IMR-90 (cell line): ENCODE data around the gene GSTP1. TPM values are rescaled to one million over a fixed set of nuclear protein-coding genes. Genes with fewer than 3 reads are reported as not detected.

Experiments
- ATAC-seq: fragments of 200-7000 bp; cut with Tn5 transposase; 2 replicates; pipeline ENCODE4 v1.9.1; 2020; ENCODE audit warnings: low read depth, mild to moderate bottlenecking, moderate library complexity
- BruUV-seq: library from RNA; stranded (reverse); fragments of 400-500 nt; replicated peaks from 2 replicates; lab custom pipeline; 2021; lab: Mats Ljungman, UMichigan
- CTCF ChIA-PET: fragments of 300-600 bp; formaldehyde crosslinking; extraction: SDS; loops from one replicate; lab custom pipeline; 2021; ENCODE audit warnings: antibody characterized with exemption; lab: Yijun Ruan, JAX
- POLR2A ChIA-PET: fragments of 300-600 bp; sonication (Branson Sonifier 250); formaldehyde crosslinking; loops from one replicate; lab custom pipeline; 2022; ENCODE audit warnings: antibody characterized with exemption; ENCODE audit not compliant: unreplicated experiment; lab: Charles Lee
- DNase-seq: peaks from one replicate; pipeline ENCODE4 v3.0.0; 2013
- H2AFZ ChIP-seq: replicated peaks from 2 replicates; pipeline ENCODE3; 2013; ENCODE audit warnings: low read length, mild to moderate bottlenecking; ENCODE audit not compliant: poor library complexity
- H2AK5ac ChIP-seq: 2 replicates; pipeline ENCODE4 v1.6.1; 2013; ENCODE audit warnings: low read depth, low read length, inconsistent platforms
- H2AK9ac ChIP-seq: replicated peaks from 2 replicates; pipeline ENCODE3; 2013; ENCODE audit warnings: mild to moderate bottlenecking, low read depth, low read length, moderate library complexity; ENCODE audit not compliant: poor library complexity
- H2BK120ac ChIP-seq: 2 replicates; pipeline ENCODE4 v1.6.1; 2013; ENCODE audit warnings: low read depth, low read length, inconsistent platforms
- H2BK15ac ChIP-seq: 3 replicates; pipeline ENCODE4 v1.6.1; 2013; ENCODE audit warnings: low read depth, low read length, inconsistent platforms
- H2BK20ac ChIP-seq: 2 replicates; pipeline ENCODE4 v1.6.1; 2013; ENCODE audit warnings: low read depth, mild to moderate bottlenecking, inconsistent platforms, low read length, moderate library complexity
- H2BK5ac ChIP-seq: 2 replicates; pipeline ENCODE4 v1.6.1; 2013; ENCODE audit warnings: mild to moderate bottlenecking, low read depth, low read length, inconsistent platforms; ENCODE audit not compliant: poor library complexity, severe bottlenecking
- H3K14ac ChIP-seq: replicated peaks from 2 replicates; pipeline ENCODE4 v1.6.1; 2013; ENCODE audit warnings: low read depth, low read length, inconsistent platforms
- H3K18ac ChIP-seq: 2 replicates; pipeline ENCODE4 v1.6.1; 2013; ENCODE audit warnings: low read depth, low read length, control low read depth
- H3K23ac ChIP-seq: 2 replicates; pipeline ENCODE4 v1.6.1; 2013; ENCODE audit warnings: low read depth, low read length, inconsistent platforms
- H3K27ac ChIP-seq: 2 replicates; pipeline ENCODE4 v1.5.1; 2013; ENCODE audit warnings: mild to moderate bottlenecking, control low read depth, low read length; ENCODE audit not compliant: insufficient read depth
- H3K27me3 ChIP-seq: 2 replicates; pipeline ENCODE4 v1.6.1; 2013; ENCODE audit warnings: low read length; ENCODE audit not compliant: control insufficient read depth, insufficient read depth
- H3K36me3 ChIP-seq: 2 replicates; pipeline ENCODE4 v1.6.1; 2013; ENCODE audit warnings: low read length, mixed read lengths; ENCODE audit not compliant: control insufficient read depth, insufficient read depth
- H3K4ac ChIP-seq: 2 replicates; pipeline ENCODE4 v1.6.1; 2013; ENCODE audit warnings: low read depth, low read length, inconsistent platforms
- H3K4me1 ChIP-seq: 2 replicates; pipeline ENCODE4 v1.6.1; 2013; ENCODE audit warnings: low read length, mixed read lengths; ENCODE audit not compliant: control insufficient read depth, insufficient read depth
- H3K4me2 ChIP-seq: 2 replicates; pipeline ENCODE4 v1.6.1; 2013; ENCODE audit warnings: low read depth, mild to moderate bottlenecking, control low read depth, low read length, moderate library complexity
- H3K4me3 ChIP-seq: 2 replicates; pipeline ENCODE4 v1.5.1; 2013; ENCODE audit warnings: low read depth, mild to moderate bottlenecking, control low read depth, low read length, moderate library complexity; ENCODE audit not compliant: insufficient read depth
- H3K56ac ChIP-seq: 2 replicates; pipeline ENCODE4 v1.6.1; 2013; ENCODE audit warnings: low read length, inconsistent platforms; ENCODE audit not compliant: insufficient read depth; ENCODE audit errors: extremely low read depth
- H3K79me1 ChIP-seq, 2 experiments: 2 replicates each; pipeline ENCODE4 v1.6.1; 2013; ENCODE audit warnings: low read length in 2 of 2, inconsistent platforms in 1 of 2, low read depth in 1 of 2
- H3K9ac ChIP-seq: 2 replicates; pipeline ENCODE4 v1.6.1; 2013; ENCODE audit warnings: low read depth, low read length, control low read depth
- H3K9me1 ChIP-seq: 2 replicates; pipeline ENCODE4 v1.6.1; 2013; ENCODE audit warnings: low read length, inconsistent platforms; ENCODE audit not compliant: insufficient read depth
- H3K9me3 ChIP-seq: 2 replicates; pipeline ENCODE4 v1.6.1; 2013; ENCODE audit warnings: low read length; ENCODE audit not compliant: control insufficient read depth, insufficient read depth
- H4K20me1 ChIP-seq: 2 replicates; pipeline ENCODE4 v1.6.1; 2013; ENCODE audit warnings: low read length, inconsistent platforms; ENCODE audit not compliant: insufficient read depth
- H4K5ac ChIP-seq: 2 replicates; pipeline ENCODE4 v1.6.1; 2013; ENCODE audit warnings: mild to moderate bottlenecking, low read depth, low read length, control low read depth
- H4K8ac ChIP-seq, 2 experiments: 2 replicates each; pipeline ENCODE4 v1.6.1; 2013; ENCODE audit warnings: low read depth in 2 of 2, low read length in 2 of 2, control low read depth in 1 of 2, inconsistent platforms in 1 of 2
- H4K91ac ChIP-seq: 2 replicates; pipeline ENCODE4 v1.6.1; 2013; ENCODE audit warnings: low read depth, low read length, inconsistent platforms; ENCODE audit not compliant: insufficient read depth
- BHLHE40 ChIP-seq: fragments of 150-350 bp; IDR thresholded peaks from 2 replicates; pipeline ENCODE4 v1.6.1; 2016; ENCODE audit warnings: mild to moderate bottlenecking, low read depth, low read length
- CHD1 ChIP-seq: IDR thresholded peaks from 2 replicates; pipeline ENCODE4 v1.6.1; 2012; ENCODE audit warnings: low read depth, low read length, improper control_type of control experiment
- FOS ChIP-seq: fragments of 150-350 bp; IDR thresholded peaks from 2 replicates; pipeline ENCODE4 v1.6.1; 2016; ENCODE audit warnings: low read depth, low read length
- RAD21 ChIP-seq: IDR thresholded peaks from 2 replicates; pipeline ENCODE4 v1.6.1; 2012; ENCODE audit warnings: low read length, improper control_type of control experiment
- USF2 ChIP-seq: fragments of 150-350 bp; IDR thresholded peaks from 2 replicates; pipeline ENCODE4 v1.6.1; 2017; ENCODE audit warnings: mild to moderate bottlenecking, antibody characterized with exemption, low read length, low read depth
- WGBS, 2 experiments: methylation state at CpG; one replicate each; pipeline versions ENCODE4 v1.1.5 to v1.1.7; 2013; ENCODE audit warnings: missing lambda C conversion rate in 2 of 2; ENCODE audit not compliant: insufficient read length in 1 of 2; ENCODE audit errors: extremely low coverage in 2 of 2; 5-methylcytosine and 5-hydroxymethylcytosine counted together
- dilution Hi-C: fragments of 300-500 bp; cut with HindIII; formaldehyde crosslinking; loops from one replicate; pipeline ENCODE4 v1.14.3; 2018; ENCODE audit warnings: low sequenced_read_pairs; ENCODE audit not compliant: unreplicated experiment
- in situ Hi-C: fragments of 300-500 bp; cut with MboI; formaldehyde crosslinking; loops from 3 replicates; pipeline ENCODE4 v1.14.3; 2019; ENCODE audit warnings: low sequenced_read_pairs, inconsistent platforms, mixed read lengths
- intact Hi-C: fragments of 100-400 bp; cut with micrococcal nuclease; formaldehyde crosslinking; loops from 2 replicates; pipeline ENCODE4 v1.10.0; 2022
- microRNA-seq, 2 experiments: library from miRNA; stranded (forward) in 1 of 2; unstranded in 1 of 2; fragments of 10-50 nt in 1 of 2; fragments of <30 nt in 1 of 2; gene quantifications in 1 of 2; microRNA quantifications in 1 of 2; one replicate each; pipeline versions ENCODE3 to v1.1.0; 2013 to 2020; ENCODE audit not compliant: insufficient read depth in 1 of 2, insufficient read length in 1 of 2, unreplicated experiment in 1 of 2
- polyA plus RNA-seq, 3 experiments: library from polyadenylated mRNA; depleted of rRNA; stranded (reverse); fragments of >200 nt; gene quantifications; 2 replicates each; pipeline ENCODE4 v1.2.3, GENCODE V29; 2012; ENCODE audit warnings: low replicate concordance in 1 of 3
- small RNA-seq, 5 experiments: library from RNA; depleted of rRNA; stranded (forward); fragments of <200 nt; gene quantifications; one replicate each; pipeline ENCODE3, GENCODE V24; 2012
- total RNA-seq: library from RNA; depleted of rRNA; stranded (reverse); fragments of >200 nt; gene quantifications from 2 replicates; pipeline ENCODE4 v1.2.3, GENCODE V29; 2012; rRNA removed

GSTP1 gene
- total and polyA plus RNA-seq, 2 of the 4 experiments (the other 2 are of a cell fraction), result 947 to 1,539 TPM

- Histone ChIP-seq H3K23ac (no peak overlapping the region), H2BK20ac (no peak overlapping the region), H3K14ac (no peak overlapping the region), H3K9me3 (no peaks in the 10 kb centered on the region), H3K9me1 (peaks cover 4% of the 10 kb centered on the region; the same call in 1 of the 2 replicates), H4K91ac (no peak overlapping the region), H3K4ac (no peak overlapping the region), H3K79me1 (no peaks in the 10 kb centered on the region), H4K5ac (no peak overlapping the region), H2AFZ (no peak overlapping the region), H3K27me3 (peaks cover 9% of the 10 kb centered on the region; the same call in 1 of the 2 replicates), H3K18ac (no peak overlapping the region), H3K36me3 (no peaks in the 10 kb centered on the region), H3K56ac (no peak overlapping the region), H3K4me2 (no peak overlapping the region), H3K4me3 (no peak overlapping the region), H3K4me1 (0 out of 2 replicates have a peak, but pooled peaks cover 3% of the 10 kb centered on the region), H2AK5ac (no peak overlapping the region), H2BK15ac (no peak overlapping the region), H2AK9ac (no peak overlapping the region), H4K8ac (no peak overlapping the region), H2BK120ac (no peak overlapping the region), H3K9ac (no peak overlapping the region), H3K27ac (no peak overlapping the region), H2BK5ac (no peak overlapping the region), H4K20me1 (no peaks in the 10 kb centered on the region)
- DNase-seq (no peak), ATAC-seq (no peak)
- BruUV-seq, result no TSS peak
- in situ Hi-C loops (no loop called here), intact Hi-C loops (no loop called here), dilution Hi-C loops (no loop called here)
- POLR2A ChIA-PET, result no interaction called here
- TF ChIP-seq RAD21 (no peak), CHD1 (no peak), FOS (no peak), BHLHE40 (no peak), USF2 (no peak)
- CTCF ChIA-PET, result no interaction called here
- 74% methylated on average over 4 of the region's 4 CpGs; no CpG with 5 or more reads in 1 of the 2 experiments for whole genome bisulfite sequencing, 2 experiments
Observed at GRCh38 chr11:67635231-67635521, 51.6 kb downstream of the GSTP1 start.

Small RNA genes lying within 50 kb of the gene (microRNA-seq; reads per million reads assigned to microRNA genes)
- not detected for gene AP003385.3 (ENCODE audit: insufficient read depth, insufficient read length)

Small RNA genes lying within 50 kb of the gene (small RNA-seq; reads per million reads assigned to genes)
- 0 reads per million in 5 experiments for gene AP003385.3

Other genes with a start within 250 kb of the GSTP1 start
- gene POLD4, start 230.3 kb upstream of the GSTP1 start, total RNA-seq, result 40.8 and 46.4 TPM in 2 replicates
- gene POLD4, start 230.3 kb upstream of the GSTP1 start, polyA plus RNA-seq (2012; rRNA removed), result 133 and 152 TPM in 2 replicates
- 5.0 and 5.6 TPM in 2 replicates for gene CLCF1, start 210.2 kb upstream of the GSTP1 start, total RNA-seq
- 27.8 and 34.4 TPM in 2 replicates for gene CLCF1, start 210.2 kb upstream of the GSTP1 start, polyA plus RNA-seq (2012; rRNA removed)
- gene RAD9A, start 191.8 kb upstream of the GSTP1 start, total RNA-seq, result 1.9 and 2.0 TPM in 2 replicates
- gene RAD9A, start 191.8 kb upstream of the GSTP1 start, polyA plus RNA-seq (2012; rRNA removed), result 10.3 and 12.6 TPM in 2 replicates
- 294 and 313 TPM in 2 replicates for gene PPP1CA, start 182.0 kb upstream of the GSTP1 start, total RNA-seq
- 228 and 260 TPM in 2 replicates for gene PPP1CA, start 182.0 kb upstream of the GSTP1 start, polyA plus RNA-seq (2012; rRNA removed)
- gene TBC1D10C, start 179.7 kb upstream of the GSTP1 start, total RNA-seq, result under 0.01 and 0.18 TPM in 2 replicates
- 0.07 and 0.11 TPM in 2 replicates for gene TBC1D10C, start 179.7 kb upstream of the GSTP1 start, polyA plus RNA-seq (2012; rRNA removed)
- under 0.01 TPM in 2 replicates for gene CARNS1, start 168.1 kb upstream of the GSTP1 start, total RNA-seq
- 0.23 and 0.32 TPM in 2 replicates for gene CARNS1, start 168.1 kb upstream of the GSTP1 start, polyA plus RNA-seq (2012; rRNA removed)
- 47.8 and 58.4 TPM in 2 replicates for gene RPS6KB2, start 155.3 kb upstream of the GSTP1 start, total RNA-seq
- gene RPS6KB2, start 155.3 kb upstream of the GSTP1 start, polyA plus RNA-seq (2012; rRNA removed), result 50.7 and 55.3 TPM in 2 replicates
- not detected in 2 replicates for gene PTPRCAP, start 146.1 kb upstream of the GSTP1 start, total RNA-seq
- 0.14 and 0.24 TPM in 2 replicates for gene PTPRCAP, start 146.1 kb upstream of the GSTP1 start, polyA plus RNA-seq (2012; rRNA removed)
- 76.4 and 79.4 TPM in 2 replicates for gene CORO1B, start 140.3 kb upstream of the GSTP1 start, total RNA-seq
- 138 and 151 TPM in 2 replicates for gene CORO1B, start 140.3 kb upstream of the GSTP1 start, polyA plus RNA-seq (2012; rRNA removed)
- not detected in 2 replicates for gene GPR152, start 131.1 kb upstream of the GSTP1 start, total RNA-seq
- not detected in 2 replicates for gene GPR152, start 131.1 kb upstream of the GSTP1 start, polyA plus RNA-seq (2012; rRNA removed)
- not detected in 2 replicates for gene CABP4, start 128.5 kb upstream of the GSTP1 start, total RNA-seq
- not detected in 2 replicates for gene CABP4, start 128.5 kb upstream of the GSTP1 start, polyA plus RNA-seq (2012; rRNA removed)
- gene TMEM134, start 114.6 kb upstream of the GSTP1 start, total RNA-seq, result 12.5 and 18.9 TPM in 2 replicates
- 55.0 and 64.4 TPM in 2 replicates for gene TMEM134, start 114.6 kb upstream of the GSTP1 start, polyA plus RNA-seq (2012; rRNA removed)
- 91.4 and 95.5 TPM in 2 replicates for gene AIP, start 100.8 kb upstream of the GSTP1 start, total RNA-seq
- 122 and 130 TPM in 2 replicates for gene AIP, start 100.8 kb upstream of the GSTP1 start, polyA plus RNA-seq (2012; rRNA removed)
- gene PITPNM1, start 78.4 kb upstream of the GSTP1 start, total RNA-seq, result 4.7 and 5.0 TPM in 2 replicates
- 15.4 and 18.3 TPM in 2 replicates for gene PITPNM1, start 78.4 kb upstream of the GSTP1 start, polyA plus RNA-seq (2012; rRNA removed)
- gene CDK2AP2, start 75.7 kb upstream of the GSTP1 start, total RNA-seq, result 8.1 and 9.2 TPM in 2 replicates
- gene CDK2AP2, start 75.7 kb upstream of the GSTP1 start, polyA plus RNA-seq (2012; rRNA removed), result 44.7 and 49.8 TPM in 2 replicates
- gene CABP2, start 60.4 kb upstream of the GSTP1 start, total RNA-seq, result not detected in 2 replicates
- gene CABP2, start 60.4 kb upstream of the GSTP1 start, polyA plus RNA-seq (2012; rRNA removed), result not detected in 2 replicates
- 119 and 120 TPM in 2 replicates for gene NDUFV1, start 23.1 kb downstream of the GSTP1 start, total RNA-seq
- 133 and 148 TPM in 2 replicates for gene NDUFV1, start 23.1 kb downstream of the GSTP1 start, polyA plus RNA-seq (2012; rRNA removed)
- gene NUDT8, start 46.1 kb downstream of the GSTP1 start, total RNA-seq, result 0.83 and 1.4 TPM in 2 replicates
- gene NUDT8, start 46.1 kb downstream of the GSTP1 start, polyA plus RNA-seq (2012; rRNA removed), result 2.5 and 3.2 TPM in 2 replicates
- gene TBX10, start 56.0 kb downstream of the GSTP1 start, total RNA-seq, result not detected in 2 replicates
- not detected in 2 replicates for gene TBX10, start 56.0 kb downstream of the GSTP1 start, polyA plus RNA-seq (2012; rRNA removed)
- not detected in 2 replicates for gene ACY3, start 66.9 kb downstream of the GSTP1 start, total RNA-seq
- gene ACY3, start 66.9 kb downstream of the GSTP1 start, polyA plus RNA-seq (2012; rRNA removed), result not detected in 2 replicates
- gene ALDH3B2, start 90.8 kb downstream of the GSTP1 start, total RNA-seq, result not detected in 2 replicates
- not detected in 2 replicates for gene ALDH3B2, start 90.8 kb downstream of the GSTP1 start, polyA plus RNA-seq (2012; rRNA removed)